Dendritic cell treated with granulocyte-macrophage colony-stimulating factor and Interleukin-4, amounts not matched to agents 40 ng/mL and 50 ng/mL, for 4 days (primary cell): Measurements from ENCODE around the gene GPC6.

ENCODE experiments used
- H3K27ac Mint-ChIP-seq: one replicate; pipeline ENCODE4 v1.8.0; 2022; ENCODE audit warnings: mild to moderate bottlenecking, mixed read lengths
- H3K27me3 Mint-ChIP-seq: one replicate; pipeline ENCODE4 v1.8.0; 2022; ENCODE audit warnings: mild to moderate bottlenecking, mixed read lengths
- H3K36me3 Mint-ChIP-seq: one replicate; pipeline ENCODE4 v1.8.0; 2022; ENCODE audit warnings: low read depth, mixed read lengths
- H3K4me1 Mint-ChIP-seq: one replicate; pipeline ENCODE4 v1.8.0; 2022; ENCODE audit warnings: low read depth, mixed read lengths
- H3K4me3 Mint-ChIP-seq: one replicate; pipeline ENCODE4 v1.8.0; 2022; ENCODE audit warnings: mild to moderate bottlenecking, moderate library complexity, mixed read lengths
- H3K9me3 Mint-ChIP-seq: one replicate; pipeline ENCODE4 v1.8.0; 2022; ENCODE audit warnings: mixed read lengths
- intact Hi-C: fragments of 100-400 bp; cut with micrococcal nuclease; formaldehyde crosslinking; loops from one replicate; pipeline ENCODE4 v1.15.0; 2022

GPC6 gene

GRCh38 chr13:93786846-93787489, 560.4 kb downstream of the GPC6 start:
- Mint-ChIP-seq H3K36me3 (no peaks in the 10 kb centered on the region), H3K4me3 (no peak overlapping the region), H3K27me3 (no peaks in the 10 kb centered on the region), H3K9me3 (peaks cover 20% of the 10 kb centered on the region), H3K27ac (no peak overlapping the region), H3K4me1 (no peaks in the 10 kb centered on the region)
- intact Hi-C loops, result no loop called here

GRCh38 chr13:93788456-93788855, 561.8 kb downstream of the GPC6 start:
- Mint-ChIP-seq H3K9me3 (peaks cover 6% of the 10 kb centered on the region), H3K36me3 (no peaks in the 10 kb centered on the region), H3K4me1 (no peaks in the 10 kb centered on the region), H3K27me3 (no peaks in the 10 kb centered on the region), H3K4me3 (no peak overlapping the region), H3K27ac (no peak overlapping the region)
- intact Hi-C loops, result no loop called here

- Mint-ChIP-seq H3K9me3 (peaks cover under 1% of the 10 kb centered on the region), H3K4me1 (no peaks in the 10 kb centered on the region), H3K36me3 (no peaks in the 10 kb centered on the region), H3K27ac (no peak overlapping the region), H3K27me3 (no peaks in the 10 kb centered on the region), H3K4me3 (no peak overlapping the region)
- intact Hi-C loops, result no loop called here
Observed at GRCh38 chr13:93789058-93789457, 562.5 kb downstream of the GPC6 start.

- H3K4me1 Mint-ChIP-seq, result no peaks in the 10 kb centered on the region
- no peaks in the 10 kb centered on the region for H3K36me3 Mint-ChIP-seq
- no peak overlapping the region for H3K4me3 Mint-ChIP-seq
- H3K27ac Mint-ChIP-seq, result no peak overlapping the region
- peaks cover 9% of the 10 kb centered on the region for H3K9me3 Mint-ChIP-seq
- intact Hi-C loops, result no loop called here
- no peaks in the 10 kb centered on the region for H3K27me3 Mint-ChIP-seq
Observed at GRCh38 chr13:93794197-93794885, 567.7 kb downstream of the GPC6 start.

- H3K36me3 Mint-ChIP-seq, result no peaks in the 10 kb centered on the region
- intact Hi-C loops, result no loop called here
- no peak overlapping the region for H3K4me3 Mint-ChIP-seq
- H3K4me1 Mint-ChIP-seq, result no peaks in the 10 kb centered on the region
- no peak overlapping the region for H3K27ac Mint-ChIP-seq
- peaks cover 9% of the 10 kb centered on the region for H3K9me3 Mint-ChIP-seq
- no peaks in the 10 kb centered on the region for H3K27me3 Mint-ChIP-seq
Observed at GRCh38 chr13:93797463-93797862, 570.9 kb downstream of the GPC6 start.

- H3K4me3 Mint-ChIP-seq, result no peak overlapping the region
- no peaks in the 10 kb centered on the region for H3K27me3 Mint-ChIP-seq
- H3K9me3 Mint-ChIP-seq, result peaks cover 9% of the 10 kb centered on the region
- intact Hi-C loops, result no loop called here
- no peaks in the 10 kb centered on the region for H3K4me1 Mint-ChIP-seq
- H3K36me3 Mint-ChIP-seq, result no peaks in the 10 kb centered on the region
- no peak overlapping the region for H3K27ac Mint-ChIP-seq
Observed at GRCh38 chr13:93800342-93800741, 573.7 kb downstream of the GPC6 start.

GRCh38 chr13:93805736-93806135, 579.1 kb downstream of the GPC6 start:
- H3K27ac Mint-ChIP-seq, result no peak overlapping the region

GRCh38 chr13:93806861-93807260, 580.3 kb downstream of the GPC6 start:
- Mint-ChIP-seq H3K27ac (no peak overlapping the region), H3K9me3 (peaks cover 9% of the 10 kb centered on the region), H3K36me3 (no peaks in the 10 kb centered on the region), H3K4me1 (no peaks in the 10 kb centered on the region), H3K4me3 (no peak overlapping the region), H3K27me3 (no peaks in the 10 kb centered on the region)
- intact Hi-C loops, result no loop called here

More at GRCh38 chr13:93805736-93806135, 579.1 kb downstream of the GPC6 start:
- Mint-ChIP-seq H3K27me3 (no peaks in the 10 kb centered on the region), H3K36me3 (no peaks in the 10 kb centered on the region), H3K9me3 (peaks cover 9% of the 10 kb centered on the region), H3K4me1 (no peaks in the 10 kb centered on the region), H3K4me3 (no peak overlapping the region)
- intact Hi-C loops, result no loop called here

- no peaks in the 10 kb centered on the region for H3K36me3 Mint-ChIP-seq
- no peaks in the 10 kb centered on the region for H3K27me3 Mint-ChIP-seq
- peaks cover 9% of the 10 kb centered on the region for H3K9me3 Mint-ChIP-seq
- intact Hi-C loops, result no loop called here
- no peak overlapping the region for H3K27ac Mint-ChIP-seq
- no peak overlapping the region for H3K4me3 Mint-ChIP-seq
- no peaks in the 10 kb centered on the region for H3K4me1 Mint-ChIP-seq
Observed at GRCh38 chr13:93810264-93810663, 583.7 kb downstream of the GPC6 start.

GRCh38 chr13:93811071-93811737, 584.6 kb downstream of the GPC6 start:
- Mint-ChIP-seq H3K4me3 (no peak overlapping the region), H3K4me1 (no peaks in the 10 kb centered on the region), H3K27ac (no peak overlapping the region), H3K36me3 (no peaks in the 10 kb centered on the region), H3K9me3 (peaks cover 9% of the 10 kb centered on the region), H3K27me3 (no peaks in the 10 kb centered on the region)
- intact Hi-C loops, result no loop called here

GRCh38 chr13:93811738-93812112, 585.1 kb downstream of the GPC6 start:
- H3K4me1 Mint-ChIP-seq, result no peaks in the 10 kb centered on the region
- H3K4me3 Mint-ChIP-seq, result no peak overlapping the region
- H3K27me3 Mint-ChIP-seq, result no peaks in the 10 kb centered on the region
- intact Hi-C loops, result no loop called here
- no peak overlapping the region for H3K27ac Mint-ChIP-seq
- peaks cover 9% of the 10 kb centered on the region for H3K9me3 Mint-ChIP-seq
- H3K36me3 Mint-ChIP-seq, result no peaks in the 10 kb centered on the region

- Mint-ChIP-seq H3K9me3 (no peaks in the 10 kb centered on the region), H3K36me3 (no peaks in the 10 kb centered on the region), H3K4me3 (no peak overlapping the region), H3K27me3 (no peaks in the 10 kb centered on the region), H3K4me1 (no peaks in the 10 kb centered on the region), H3K27ac (no peak overlapping the region)
- intact Hi-C loops, result no loop called here
Observed at GRCh38 chr13:93814658-93815057, 588.1 kb downstream of the GPC6 start.

- H3K36me3 Mint-ChIP-seq, result no peaks in the 10 kb centered on the region
- H3K4me3 Mint-ChIP-seq, result no peak overlapping the region
- intact Hi-C loops, result no loop called here
Observed at GRCh38 chr13:93818345-93818744, 591.7 kb downstream of the GPC6 start.

GRCh38 chr13:93819331-93819890, 592.8 kb downstream of the GPC6 start:
- intact Hi-C loops, result no loop called here
- no peaks in the 10 kb centered on the region for H3K9me3 Mint-ChIP-seq
- H3K27me3 Mint-ChIP-seq, result no peaks in the 10 kb centered on the region

More at GRCh38 chr13:93818345-93818744, 591.7 kb downstream of the GPC6 start:
- no peaks in the 10 kb centered on the region for H3K9me3 Mint-ChIP-seq
- H3K4me1 Mint-ChIP-seq, result no peaks in the 10 kb centered on the region
- no peak overlapping the region for H3K27ac Mint-ChIP-seq
- no peaks in the 10 kb centered on the region for H3K27me3 Mint-ChIP-seq

More at GRCh38 chr13:93819331-93819890, 592.8 kb downstream of the GPC6 start:
- H3K36me3 Mint-ChIP-seq, result no peaks in the 10 kb centered on the region
- no peak overlapping the region for H3K27ac Mint-ChIP-seq
- H3K4me1 Mint-ChIP-seq, result no peaks in the 10 kb centered on the region
- no peak overlapping the region for H3K4me3 Mint-ChIP-seq
